Endothelial cell of umbilical vein (primary cell): Measurements from ENCODE around the gene HTR6. TPM values are rescaled to one million over a fixed set of nuclear protein-coding genes. Genes with fewer than 3 reads are reported as not detected.

Experiments
- BruUV-seq: library from RNA; stranded (reverse); fragments of 400-500 nt; replicated peaks from 2 replicates; lab custom pipeline; 2021; lab: Mats Ljungman, UMichigan
- CTCF ChIA-PET: fragments of 300-600, 350-600 bp; sonication (Branson Sonifier 250); formaldehyde crosslinking; loops from one replicate; lab custom pipeline; 2021; ENCODE audit warnings: antibody characterized with exemption, inconsistent platforms; lab: Charles Lee
- POLR2A ChIA-PET: fragments of 300-600, 350-600 bp; sonication (Branson Sonifier 250); formaldehyde crosslinking; loops from one replicate; lab custom pipeline; 2021; ENCODE audit warnings: antibody characterized with exemption, inconsistent platforms; lab: Charles Lee
- DNase-seq: peaks from one replicate; pipeline ENCODE4 v3.0.0-alpha.2; 2011; ENCODE audit warnings: low read depth, low spot score
- FAIRE-seq: peaks from 2 replicates; lab custom pipeline; 2011; peaks lifted over from hg19 to GRCh38; lab: Jason Lieb, UNC
- H2AFZ ChIP-seq: 2 replicates; pipeline ENCODE4 v1.6.0; 2012; ENCODE audit warnings: low read depth, low read length, control low read depth, inconsistent platforms
- H3K27ac ChIP-seq: 2 replicates; pipeline ENCODE4 v1.5.1; 2011; ENCODE audit warnings: low read depth, mild to moderate bottlenecking, control low read depth, low read length, moderate library complexity; ENCODE audit not compliant: insufficient read depth
- H3K27me3 ChIP-seq, 2 experiments: 2 replicates each; pipeline versions ENCODE4 v1.6.0 to v1.6.1; 2011; ENCODE audit warnings: low read length in 2 of 2, mixed read lengths in 1 of 2; ENCODE audit not compliant: control insufficient read depth in 2 of 2, insufficient read depth in 2 of 2
- H3K36me3 ChIP-seq, 2 experiments: 2 replicates in 1 of 2; 3 replicates in 1 of 2; pipeline ENCODE4 v1.5.1; 2011; ENCODE audit warnings: low read length in 2 of 2, mild to moderate bottlenecking in 1 of 2, moderate library complexity in 1 of 2; ENCODE audit not compliant: control insufficient read depth in 2 of 2, insufficient read depth in 2 of 2; ENCODE audit errors: extremely low read depth in 1 of 2
- H3K4me1 ChIP-seq: 3 replicates; pipeline ENCODE4 v1.5.1; 2011; ENCODE audit warnings: mild to moderate bottlenecking, low read length; ENCODE audit not compliant: control insufficient read depth, insufficient read depth; ENCODE audit errors: extremely low read depth
- H3K4me2 ChIP-seq: 2 replicates; pipeline ENCODE4 v1.6.1; 2011; ENCODE audit warnings: low read length, control low read depth, mixed read lengths; ENCODE audit not compliant: insufficient read depth
- H3K4me3 ChIP-seq, 3 experiments: fragments of 200-600 bp in 1 of 3; sonication (generic), shearing (Covaris generic) in 1 of 3; replicated peaks in 1 of 3; 2 replicates each; pipeline ENCODE4 v1.5.1; 2011 to 2016; ENCODE audit warnings: control low read depth in 3 of 3, low read length in 3 of 3, mild to moderate bottlenecking in 2 of 3, inconsistent platforms in 1 of 3, low read depth in 1 of 3, moderate library complexity in 1 of 3; ENCODE audit not compliant: insufficient read depth in 1 of 3
- H3K79me2 ChIP-seq: 2 replicates; pipeline ENCODE4 v1.6.0; 2012; ENCODE audit warnings: low read length, inconsistent platforms; ENCODE audit not compliant: control insufficient read depth, insufficient read depth
- H3K9ac ChIP-seq: replicated peaks from 2 replicates; pipeline ENCODE3; 2011; ENCODE audit warnings: low read length, control low read depth; ENCODE audit not compliant: insufficient read depth; ENCODE audit errors: extremely low read depth
- H3K9me1 ChIP-seq: replicated peaks from 3 replicates; pipeline ENCODE4 v1.6.0; 2011; ENCODE audit warnings: mild to moderate bottlenecking, low read length; ENCODE audit not compliant: control insufficient read depth, insufficient read depth; ENCODE audit errors: extremely low read depth
- H3K9me3 ChIP-seq: replicated peaks from 2 replicates; pipeline ENCODE4 v1.5.1; 2012; ENCODE audit warnings: low read length, inconsistent platforms; ENCODE audit not compliant: control insufficient read depth, insufficient read depth
- H4K20me1 ChIP-seq: replicated peaks from 2 replicates; pipeline ENCODE3; 2011; ENCODE audit warnings: mild to moderate bottlenecking, low read length; ENCODE audit not compliant: control insufficient read depth, insufficient read depth; ENCODE audit errors: extremely low read depth
- EZH2 ChIP-seq: IDR thresholded peaks from 2 replicates; pipeline ENCODE4 v1.6.1; 2012; ENCODE audit warnings: borderline replicate concordance, low read depth, mild to moderate bottlenecking, moderate library complexity, low read length, inconsistent platforms; ENCODE audit not compliant: severe bottlenecking
- FOS ChIP-seq: IDR thresholded peaks from 2 replicates; pipeline ENCODE4 v1.6.1; 2011; ENCODE audit warnings: mild to moderate bottlenecking, low read length, moderate library complexity, borderline replicate concordance; ENCODE audit not compliant: insufficient read depth
- GATA2 ChIP-seq: IDR thresholded peaks from 2 replicates; pipeline ENCODE4 v1.7.0; 2011; ENCODE audit warnings: low read depth, mild to moderate bottlenecking, moderate library complexity, mixed read lengths, low read length; ENCODE audit not compliant: insufficient read length, insufficient read depth
- JUN ChIP-seq: IDR thresholded peaks from 2 replicates; pipeline ENCODE4 v1.6.1; 2011; ENCODE audit warnings: borderline replicate concordance, low read depth; ENCODE audit not compliant: insufficient read length, insufficient read depth
- MYC ChIP-seq: IDR thresholded peaks from one replicate; pipeline ENCODE4 v1.6.1; 2011; ENCODE audit warnings: mild to moderate bottlenecking, low read depth, low read length
- POLR2A ChIP-seq: IDR thresholded peaks from 2 replicates; pipeline ENCODE4 v1.6.1; 2012; ENCODE audit warnings: low read depth, mild to moderate bottlenecking, control low read depth, low read length
- POLR2AphosphoS5 ChIP-seq: IDR thresholded peaks from 2 replicates; pipeline ENCODE4 v1.6.1; 2012; ENCODE audit warnings: low read depth, mild to moderate bottlenecking, control low read depth, low read length, moderate library complexity; ENCODE audit not compliant: insufficient read depth
- dilution Hi-C: fragments of 300-500 bp; cut with MboI; formaldehyde crosslinking; loops from one replicate; pipeline ENCODE4 v1.15.0; 2019; ENCODE audit warnings: low sequenced_read_pairs; ENCODE audit not compliant: extremely low pct_ligation_motif_present
- intact Hi-C: fragments of 100-400 bp; cut with micrococcal nuclease; formaldehyde crosslinking; loops from one replicate; pipeline ENCODE4 v1.10.0; 2022
- polyA plus RNA-seq, 4 experiments: library from polyadenylated mRNA; depleted of rRNA in 3 of 4; stranded (reverse) in 3 of 4; unstranded in 1 of 4; fragments of >200 nt; gene quantifications; 2 replicates each; pipeline versions ENCODE4 v1.2.1 to v1.2.3, GENCODE V29; 2011 to 2012; ENCODE audit warnings: missing spikeins in 1 of 4
- total RNA-seq: library from RNA; stranded (reverse); gene quantifications from 2 replicates; pipeline ENCODE4 v1.2.3, GENCODE V29; 2021
- TF ChIP-seq, protein P1 (sequence below): IDR thresholded peaks from 2 replicates; pipeline ENCODE4 v1.6.1; 2011; ENCODE audit not compliant: insufficient read depth, insufficient read length
- TF ChIP-seq, protein P2 (sequence below), 2 donors: IDR thresholded peaks; 1 replicate in 1 of 2; 2 replicates in 1 of 2; pipeline ENCODE4 v1.5.1; 2011; ENCODE audit warnings: low read length in 2 of 2, mild to moderate bottlenecking in 2 of 2, moderate library complexity in 2 of 2, control low read depth in 1 of 2, inconsistent platforms in 1 of 2, low read depth in 1 of 2; ENCODE audit not compliant: insufficient read depth in 1 of 2; ENCODE audit errors: extremely low read depth in 1 of 2

The HTR6 gene
- total and polyA plus RNA-seq, 2 donors (not counting 3 experiments of a cell fraction or from before 2014, with no cell fraction given), result not detected

DNA sequence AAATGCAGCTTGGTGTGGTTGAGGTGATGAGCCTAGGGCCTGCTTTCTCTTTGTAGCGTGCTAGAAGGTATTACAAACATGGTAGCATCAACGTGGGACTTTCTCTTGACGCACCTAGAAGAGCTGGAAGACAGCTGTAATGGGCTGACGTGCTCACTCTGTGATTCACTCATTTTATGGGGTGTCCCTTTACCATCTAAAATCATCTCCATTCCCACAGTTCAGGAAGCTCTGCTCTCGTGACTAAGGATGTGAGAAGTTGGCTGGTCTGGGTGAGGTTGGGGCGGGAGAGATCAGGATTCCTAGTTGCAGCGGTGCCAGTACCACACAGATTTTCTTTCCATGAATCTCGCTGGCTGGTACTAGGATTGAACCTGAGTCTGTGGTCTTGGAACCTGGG, 4.2 kb downstream of the HTR6 start:
- Histone ChIP-seq H3K9ac (no peak overlapping the region), H3K4me1 (no peaks in the 10 kb centered on the region), H3K27ac (no peak overlapping the region), H3K27me3 (peaks cover 28 to 35% of the 10 kb centered on the region in 2 experiments), H3K4me3 (no peak overlapping the region), H3K4me2 (no peak overlapping the region), H2AFZ (no peak overlapping the region), H3K36me3 (no peaks in the 10 kb centered on the region), H4K20me1 (no peaks in the 10 kb centered on the region), H3K9me1 (no peaks in the 10 kb centered on the region), H3K79me2 (no peaks in the 10 kb centered on the region), H3K9me3 (no peaks in the 10 kb centered on the region)
- FAIRE-seq (peak; percentile 18), DNase-seq (no peak)
- TF ChIP-seq, protein P1, sequence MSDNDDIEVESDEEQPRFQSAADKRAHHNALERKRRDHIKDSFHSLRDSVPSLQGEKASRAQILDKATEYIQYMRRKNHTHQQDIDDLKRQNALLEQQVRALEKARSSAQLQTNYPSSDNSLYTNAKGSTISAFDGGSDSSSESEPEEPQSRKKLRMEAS, result no peak
- TF ChIP-seq POLR2A (no peak), FOS (no peak), POLR2AphosphoS5 (no peak), MYC (no peak), JUN (no peak), GATA2 (no peak), EZH2 (no peak)
- TF ChIP-seq, protein P2, sequence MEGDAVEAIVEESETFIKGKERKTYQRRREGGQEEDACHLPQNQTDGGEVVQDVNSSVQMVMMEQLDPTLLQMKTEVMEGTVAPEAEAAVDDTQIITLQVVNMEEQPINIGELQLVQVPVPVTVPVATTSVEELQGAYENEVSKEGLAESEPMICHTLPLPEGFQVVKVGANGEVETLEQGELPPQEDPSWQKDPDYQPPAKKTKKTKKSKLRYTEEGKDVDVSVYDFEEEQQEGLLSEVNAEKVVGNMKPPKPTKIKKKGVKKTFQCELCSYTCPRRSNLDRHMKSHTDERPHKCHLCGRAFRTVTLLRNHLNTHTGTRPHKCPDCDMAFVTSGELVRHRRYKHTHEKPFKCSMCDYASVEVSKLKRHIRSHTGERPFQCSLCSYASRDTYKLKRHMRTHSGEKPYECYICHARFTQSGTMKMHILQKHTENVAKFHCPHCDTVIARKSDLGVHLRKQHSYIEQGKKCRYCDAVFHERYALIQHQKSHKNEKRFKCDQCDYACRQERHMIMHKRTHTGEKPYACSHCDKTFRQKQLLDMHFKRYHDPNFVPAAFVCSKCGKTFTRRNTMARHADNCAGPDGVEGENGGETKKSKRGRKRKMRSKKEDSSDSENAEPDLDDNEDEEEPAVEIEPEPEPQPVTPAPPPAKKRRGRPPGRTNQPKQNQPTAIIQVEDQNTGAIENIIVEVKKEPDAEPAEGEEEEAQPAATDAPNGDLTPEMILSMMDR (IDR thresholded peaks at IDR 0.05; ENCODE audit: extremely low read depth in 1 of 2, insufficient read depth in 1 of 2, low read depth in 1 of 2, low read length in 2 of 2), result no peak
- intact Hi-C loops, result no loop called here
- CTCF ChIA-PET, result interaction anchor here (1.0 to 3.0 kb wide), 4 partner anchors 9 to 47 kb away, joined by 3 to 21 read pairs (median 7); no protein-coding TSS in a partner anchor
- POLR2A ChIA-PET, result no interaction called here
- no TSS peak for BruUV-seq
- dilution Hi-C loops, result no loop called here
